Spleen (tissue), 11 donors: ENCODE measurements around the gene CALHM4. TPM values are rescaled to one million over a fixed set of nuclear protein-coding genes. Genes with fewer than 3 reads are reported as not detected.

Source experiments
- DNase-seq: peaks from one replicate; pipeline ENCODE4 v3.0.0-alpha.2; 2020
- H3K27ac ChIP-seq, 8 donors: fragments of 200-600 bp; sonication (generic) in 7 of 8; 1 replicate in 4 of 8; 2 replicates in 4 of 8; pipeline versions ENCODE4 v1.5.0 to v1.8.0; 2016 to 2021; ENCODE audit warnings: inconsistent platforms in 4 of 8, mild to moderate bottlenecking in 4 of 8, moderate library complexity in 1 of 8
- H3K27me3 ChIP-seq, 7 donors: fragments of 200-600 bp; sonication (generic) in 6 of 7; replicated peaks in 1 of 7; 1 replicate in 4 of 7; 2 replicates in 3 of 7; pipeline versions ENCODE4 v1.5.0 to v1.8.0; 2016 to 2021; ENCODE audit warnings: inconsistent platforms in 3 of 7, mild to moderate bottlenecking in 1 of 7
- H3K36me3 ChIP-seq, 6 donors: fragments of 200-600 bp; sonication (generic) in 5 of 6; 1 replicate in 4 of 6; 2 replicates in 2 of 6; pipeline versions ENCODE4 v1.5.0 to v1.8.0; 2016 to 2021; ENCODE audit warnings: inconsistent platforms in 2 of 6
- H3K4me1 ChIP-seq, 6 donors: fragments of 200-600 bp; sonication (generic) in 5 of 6; 1 replicate in 3 of 6; 2 replicates in 3 of 6; pipeline versions ENCODE4 v1.5.0 to v1.8.0; 2016 to 2021; ENCODE audit warnings: inconsistent platforms in 3 of 6
- H3K4me3 ChIP-seq, 8 donors: fragments of 200-600 bp; sonication (generic) in 7 of 8; 1 replicate in 4 of 8; 2 replicates in 4 of 8; pipeline versions ENCODE4 v1.5.0 to v1.8.0; 2016 to 2021; ENCODE audit warnings: inconsistent platforms in 4 of 8, mild to moderate bottlenecking in 4 of 8, moderate library complexity in 2 of 8
- H3K9me3 ChIP-seq, 8 donors: fragments of 200-600 bp; sonication (generic) in 7 of 8; 1 replicate in 4 of 8; 2 replicates in 4 of 8; pipeline versions ENCODE4 v1.5.0 to v1.8.0; 2016 to 2021; ENCODE audit warnings: inconsistent platforms in 4 of 8
- CTCF ChIP-seq, 11 experiments: fragments of 200-600 bp in 7 of 11; fragments of 450-650 bp in 4 of 11; sonication (generic) in 4 of 11; IDR thresholded peaks in 8 of 11; conservative IDR thresholded peaks in 3 of 11; 1 replicate in 7 of 11; 2 replicates in 4 of 11; pipeline versions ENCODE4 v1.4.0 to v1.8.0; 2016 to 2021; ENCODE audit warnings: antibody characterized with exemption in 11 of 11, inconsistent platforms in 4 of 11, mild to moderate bottlenecking in 1 of 11
- POLR2A ChIP-seq, 3 donors: fragments of 450-650 bp; IDR thresholded peaks; one replicate each; pipeline ENCODE4 v1.5.1; 2017; ENCODE audit warnings: antibody characterized with exemption in 3 of 3, mild to moderate bottlenecking in 1 of 3
- POLR2AphosphoS5 ChIP-seq, 3 donors: sonication (generic); formaldehyde crosslinking; IDR thresholded peaks; one replicate each; pipeline ENCODE4 v1.5.1; 2017; ENCODE audit warnings: antibody characterized with exemption in 3 of 3
- WGBS, 5 donors: extraction: QIAGEN DNeasy Blood & Tissue Kit in 3 of 5; methylation state at CpG; one replicate each; pipeline versions ENCODE4 v1.1.5 to v1.1.7; 2013 to 2018; 5-methylcytosine and 5-hydroxymethylcytosine counted together
- intact Hi-C: fragments of 100-400 bp; cut with DNase I; formaldehyde crosslinking; loops from one replicate; pipeline ENCODE4 v1.15.0; 2023; ENCODE audit warnings: low total_unique reads
- polyA plus RNA-seq, 3 donors: library from polyadenylated mRNA; stranded (reverse); fragments of 200-250 nt; gene quantifications; one replicate each; pipeline ENCODE4 v1.2.1, GENCODE V29; 2013
- total RNA-seq, 7 donors: library from RNA; depleted of rRNA in 3 of 7; stranded (reverse); fragments of >200 nt in 3 of 7; fragmentation: NEBNext Ultra II Directional in 4 of 7; extraction: Animal tissue kit (Norgen Biotek cat#: 25700) in 4 of 7; gene quantifications; one replicate each; pipeline versions ENCODE4 v1.1.0 to v1.2.1, GENCODE V29; 2016 to 2021
- donor health status: healthy with polysubstance abuse.
- donor health status: DM: no; HTN: no; CAD: no; lungs with moderate emphysema.
- donor health status: DM: no; HTN: no; CAD: no.
- donor health status: Bipolar disorder and iron deficiency.
- donor health status: healthy.
- donor health status: DM: no; HTN: no; CAD: no.
- donor health status: DM: yes; HTN: yes; CAD: no.

Gene CALHM4
- total and polyA plus RNA-seq, 10 donors, result not detected

GRCh38 chr6:116562614-116563013 is 9.1 kb downstream of the CALHM4 start:
- WGBS, 5 donors, result 62 to 78% (median 69%) methylated on average over 3 of the region's 3 CpGs
- Histone ChIP-seq H3K36me3 (no peaks in the 10 kb centered on the region), H3K4me1 (peaks cover 0 to 12% (median 5%) of the 10 kb centered on the region in 6 donors), H3K9me3 (no peaks in the 10 kb centered on the region), H3K27ac (peak overlapping the region in 1 of 8 donors; percentile 20), H3K27me3 (peaks cover 0 to 20% (median 0%) of the 10 kb centered on the region in 7 donors), H3K4me3 (no peak overlapping the region)
- TF ChIP-seq POLR2A (IDR thresholded peaks at IDR 0.05), result no peak
- TF ChIP-seq POLR2AphosphoS5 (IDR thresholded peaks at IDR 0.05), result no peak
- no peak for TF ChIP-seq CTCF (IDR thresholded peaks at IDR 0.05 in 8 of 11, conservative IDR thresholded peaks at IDR 0.05 in 3 of 11)
- intact Hi-C loops, result no loop called here
- no peak for DNase-seq

- intact Hi-C loops, result no loop called here
- Histone ChIP-seq H3K27ac (no peak overlapping the region), H3K4me3 (no peak overlapping the region), H3K36me3 (no peaks in the 10 kb centered on the region), H3K9me3 (no peaks in the 10 kb centered on the region), H3K27me3 (peaks cover 0 to 20% (median 0%) of the 10 kb centered on the region in 7 donors), H3K4me1 (peaks cover 0 to 19% (median 9%) of the 10 kb centered on the region in 6 donors)
- DNase-seq, result peak; percentile 69
- no peak for TF ChIP-seq CTCF (IDR thresholded peaks at IDR 0.05 in 8 of 11, conservative IDR thresholded peaks at IDR 0.05 in 3 of 11)
- no peak for TF ChIP-seq POLR2AphosphoS5 (IDR thresholded peaks at IDR 0.05)
- TF ChIP-seq POLR2A (IDR thresholded peaks at IDR 0.05), result no peak
- 90 to 97% (median 94%) methylated on average over 9 of the region's 9 CpGs for WGBS, 5 donors
Measured at GRCh38 chr6:116563830-116564229, 10.3 kb downstream of the CALHM4 start.

- intact Hi-C loops, result no loop called here
- Histone ChIP-seq H3K27me3 (peaks cover 0 to 20% (median 0%) of the 10 kb centered on the region in 7 donors), H3K4me1 (peaks cover 0 to 23% (median 14%) of the 10 kb centered on the region in 6 donors), H3K36me3 (no peaks in the 10 kb centered on the region), H3K9me3 (no peaks in the 10 kb centered on the region), H3K4me3 (no peak overlapping the region), H3K27ac (no peak overlapping the region)
- 80 to 94% (median 86%) methylated on average over 7 of the region's 7 CpGs for WGBS, 5 donors
- TF ChIP-seq CTCF (IDR thresholded peaks at IDR 0.05 in 8 of 11, conservative IDR thresholded peaks at IDR 0.05 in 3 of 11), result no peak
- no peak for TF ChIP-seq POLR2AphosphoS5 (IDR thresholded peaks at IDR 0.05)
- no peak for TF ChIP-seq POLR2A (IDR thresholded peaks at IDR 0.05)
- no peak for DNase-seq
Measured at GRCh38 chr6:116564311-116564710, 10.8 kb downstream of the CALHM4 start.

GRCh38 chr6:116564921-116565872 is 11.6 kb downstream of the CALHM4 start:
- 48 to 64% (median 58%) methylated on average over 39 to 42 of the region's 42 CpGs for WGBS, 5 donors
- Histone ChIP-seq H3K4me3 (peak overlapping the region in 4 of 8 donors; percentile 8 to 52 (median 18)), H3K4me1 (peaks cover 7 to 32% (median 23%) of the 10 kb centered on the region in 6 donors), H3K9me3 (no peaks in the 10 kb centered on the region), H3K27me3 (peaks cover 0 to 20% (median 0%) of the 10 kb centered on the region in 7 donors), H3K36me3 (no peaks in the 10 kb centered on the region), H3K27ac (no peak overlapping the region)
- intact Hi-C loops, result no loop called here
- no peak for TF ChIP-seq POLR2A (IDR thresholded peaks at IDR 0.05)
- TF ChIP-seq POLR2AphosphoS5 (IDR thresholded peaks at IDR 0.05), result peak in 2 of 3 donors; percentile 9 to 29
- DNase-seq, result peak; percentile 82
